ENCODE results near the gene AHNAK2. TPM values are rescaled to one million over a fixed set of nuclear protein-coding genes. Genes with fewer than 3 reads are reported as not detected.

The AHNAK2 gene
- total and polyA plus RNA-seq, 2 of the 13 experiments (the other 11 are each of a cell fraction or from before 2014, with no cell fraction given) = 0.11 to 0.18 TPM

DNA sequence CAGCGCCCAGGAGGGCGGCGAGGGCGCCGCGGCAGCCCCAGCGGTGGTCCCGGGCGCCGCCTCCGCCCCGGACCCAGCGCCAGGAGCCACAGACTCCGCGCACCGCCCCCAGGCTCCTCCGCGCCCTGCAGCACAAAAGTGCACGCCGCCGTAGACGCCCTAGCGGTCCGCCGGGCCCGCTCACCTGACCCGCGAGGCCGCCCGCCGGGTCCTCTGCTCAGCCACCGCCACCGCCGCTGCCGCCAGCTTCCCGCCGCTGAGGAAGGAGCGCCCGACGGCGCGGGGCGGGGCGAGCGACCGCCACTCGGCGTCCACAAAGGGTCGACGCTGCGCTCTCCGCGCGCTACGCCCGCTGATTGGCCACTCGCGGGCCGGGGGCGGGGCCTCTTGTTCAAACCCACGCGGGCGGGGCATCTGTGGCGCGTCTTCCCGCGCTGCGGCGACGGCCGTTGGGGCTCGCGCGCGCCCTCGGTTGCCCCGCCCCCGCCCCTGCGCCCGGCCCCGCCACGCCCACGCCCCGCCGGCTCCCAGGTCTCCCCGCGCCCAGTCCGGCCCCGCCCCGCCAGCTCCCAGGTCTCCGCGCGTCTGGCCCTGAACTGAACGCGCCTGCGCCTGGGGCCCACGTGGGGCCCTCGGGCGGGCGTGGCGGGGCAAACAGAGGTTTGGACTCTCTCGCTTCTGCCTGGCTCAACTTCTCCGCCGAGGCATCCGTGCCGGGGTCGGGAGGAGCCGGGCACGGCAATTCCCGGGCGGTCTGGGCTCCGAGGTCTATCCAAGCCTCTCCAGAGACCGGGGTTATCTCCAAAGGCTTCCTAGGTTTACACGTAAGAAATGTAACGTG is 42.9 kb upstream of the AHNAK2 start, which contains the start of gene CDCA4 (continued):
- TF ChIP-seq E2F5 (CRISPR knock-in tag; conservative IDR thresholded peaks at IDR 0.05) = peak; percentile 93
- no peak for TF ChIP-seq MATR3 (CRISPR knock-in tag; IDR thresholded peaks at IDR 0.05)
- TF ChIP-seq ZNF34 (CRISPR knock-in tag; IDR thresholded peaks at IDR 0.05; ENCODE audit: borderline replicate concordance) = no peak
- TF ChIP-seq KLF6 (CRISPR knock-in tag; IDR thresholded peaks at IDR 0.05) = peak; percentile 68
- TF ChIP-seq DMAP1 (CRISPR knock-in tag; IDR thresholded peaks at IDR 0.05) = peak; percentile 83; the same call in 1 of the 2 replicates
- 0 out of 2 replicates have a peak, but pooled peaks have one; percentile 20 for TF ChIP-seq BRD4 (CRISPR knock-in tag; IDR thresholded peaks at IDR 0.05)
- TF ChIP-seq ZNF350 (CRISPR knock-in tag; IDR thresholded peaks at IDR 0.05; ENCODE audit: borderline replicate concordance, low read depth) = 0 out of 2 replicates have a peak, but pooled peaks have one; percentile 52
- TF ChIP-seq ZNF784 (CRISPR knock-in tag; IDR thresholded peaks at IDR 0.05; ENCODE audit: borderline replicate concordance) = no peak
- TF ChIP-seq SYNCRIP (IDR thresholded peaks at IDR 0.05; ENCODE audit: insufficient read depth, low read depth, low read length) = no peak
- peak; percentile 31 for TF ChIP-seq YY1 (IDR thresholded peaks at IDR 0.05; ENCODE audit: insufficient read depth, insufficient replicate concordance, low read depth, low read length)
- TF ChIP-seq SALL1 (CRISPR knock-in tag; IDR thresholded peaks at IDR 0.05) = peak; percentile 38
- peak; percentile 82 for TF ChIP-seq CCDC6 (CRISPR knock-in tag; IDR thresholded peaks at IDR 0.05)
- TF ChIP-seq ZNF792 (CRISPR knock-in tag; IDR thresholded peaks at IDR 0.05) = peak; percentile 51; the same call in 1 of the 2 replicates
- TF ChIP-seq SIN3A (IDR thresholded peaks at IDR 0.05; ENCODE audit: borderline replicate concordance, low read depth, low read length) = peak; percentile 53; the same call in 1 of the 2 replicates
- TF ChIP-seq ZNF614 (CRISPR knock-in tag; IDR thresholded peaks at IDR 0.05; ENCODE audit: borderline replicate concordance) = no peak
- TF ChIP-seq ZNF598 (CRISPR knock-in tag; IDR thresholded peaks at IDR 0.05; ENCODE audit: borderline replicate concordance) = 0 out of 2 replicates have a peak, but pooled peaks have one; percentile 42
- TF ChIP-seq FOXK1 (CRISPR knock-in tag; IDR thresholded peaks at IDR 0.05; ENCODE audit: borderline replicate concordance, low read depth) = peak; percentile 24; the same call in 1 of the 2 replicates
- no peak for TF ChIP-seq ZNF432 (CRISPR knock-in tag; IDR thresholded peaks at IDR 0.05; ENCODE audit: borderline replicate concordance)
- TF ChIP-seq PHF20 (CRISPR knock-in tag; IDR thresholded peaks at IDR 0.05) = peak; percentile 55; the same call in 1 of the 2 replicates
- TF ChIP-seq ZNF563 (CRISPR knock-in tag; IDR thresholded peaks at IDR 0.05) = peak; percentile 59
- TF ChIP-seq ISL2 (CRISPR knock-in tag; IDR thresholded peaks at IDR 0.05) = 0 out of 2 replicates have a peak, but pooled peaks have one; percentile 49
- no peak for TF ChIP-seq MAFK (conservative IDR thresholded peaks at IDR 0.05 in 1 of 2, IDR thresholded peaks at IDR 0.05 in 1 of 2; ENCODE audit: low read length in 2 of 2)
- no peak for TF ChIP-seq TRAFD1 (CRISPR knock-in tag; IDR thresholded peaks at IDR 0.05; ENCODE audit: borderline replicate concordance)
- 0 out of 2 replicates have a peak, but pooled peaks have one; percentile 45 for TF ChIP-seq RFX5 (IDR thresholded peaks at IDR 0.05; ENCODE audit: low read depth, low read length)
- TF ChIP-seq, protein P1, sequence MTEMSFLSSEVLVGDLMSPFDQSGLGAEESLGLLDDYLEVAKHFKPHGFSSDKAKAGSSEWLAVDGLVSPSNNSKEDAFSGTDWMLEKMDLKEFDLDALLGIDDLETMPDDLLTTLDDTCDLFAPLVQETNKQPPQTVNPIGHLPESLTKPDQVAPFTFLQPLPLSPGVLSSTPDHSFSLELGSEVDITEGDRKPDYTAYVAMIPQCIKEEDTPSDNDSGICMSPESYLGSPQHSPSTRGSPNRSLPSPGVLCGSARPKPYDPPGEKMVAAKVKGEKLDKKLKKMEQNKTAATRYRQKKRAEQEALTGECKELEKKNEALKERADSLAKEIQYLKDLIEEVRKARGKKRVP (CRISPR knock-in tag; IDR thresholded peaks at IDR 0.05) = no peak; a peak in 1 of 4 replicates
- peak; percentile 72 for TF ChIP-seq POLR2AphosphoS5 (IDR thresholded peaks at IDR 0.05; ENCODE audit: low read depth, low read length)
